K562 (cell line): ENCODE results near the gene MDC1. TPM values are rescaled to one million over a fixed set of nuclear protein-coding genes. Genes with fewer than 3 reads are reported as not detected.
A peak's percentile ranks its signal among the peaks of the same experiment; 100 is the strongest.

Experiments used
- ARNT ChIP-seq, 2 experiments: fragments of 450-650 bp; IDR thresholded peaks; 2 replicates each; pipeline ENCODE4 v1.6.1; 2016; ENCODE audit warnings: mild to moderate bottlenecking in 1 of 2
- ATF3 ChIP-seq, 2 experiments: fragments of 450-650 bp in 1 of 2; sonication (generic) in 1 of 2; formaldehyde crosslinking in 1 of 2; IDR thresholded peaks in 1 of 2; conservative IDR thresholded peaks in 1 of 2; 2 replicates each; pipeline versions ENCODE4 v1.6.1 to v1.8.1; 2016 to 2023; ENCODE audit warnings: mild to moderate bottlenecking in 2 of 2, moderate library complexity in 2 of 2, inconsistent platforms in 1 of 2, missing genetic modification reagents in 1 of 2
- CEBPG ChIP-seq, 3 experiments: fragments of 200-800 bp in 1 of 3; sonication (Bioruptor generic) in 1 of 3; sonication (generic) in 1 of 3; formaldehyde crosslinking in 1 of 3; IDR thresholded peaks in 2 of 3; conservative IDR thresholded peaks in 1 of 3; 2 replicates each; pipeline versions ENCODE4 v1.6.1 to v1.8.0; 2016 to 2022; ENCODE audit warnings: missing compliant biosample characterization in 2 of 3, missing genetic modification characterization in 2 of 3, mild to moderate bottlenecking in 1 of 3, missing genetic modification reagents in 1 of 3
- CTBP1 ChIP-seq: fragments of 450-650 bp; IDR thresholded peaks from 2 replicates; pipeline ENCODE4 v1.6.1; 2016; ENCODE audit warnings: borderline replicate concordance
- DACH1 ChIP-seq: fragments of 450-650 bp; IDR thresholded peaks from 2 replicates; pipeline ENCODE4 v1.6.1; 2018; ENCODE audit not compliant: partially characterized antibody
- FOXA3 ChIP-seq, 2 experiments: fragments of 450-650 bp in 1 of 2; sonication (generic) in 1 of 2; formaldehyde crosslinking; IDR thresholded peaks in 1 of 2; conservative IDR thresholded peaks in 1 of 2; 2 replicates each; pipeline versions ENCODE4 v1.4.0 to v1.8.0; 2020 to 2022; ENCODE audit warnings: mild to moderate bottlenecking in 2 of 2, missing genetic modification reagents in 1 of 2
- FOXK2 ChIP-seq, 2 experiments: fragments of 450-650 bp; IDR thresholded peaks in 1 of 2; conservative IDR thresholded peaks in 1 of 2; 2 replicates each; pipeline ENCODE4 v1.6.1; 2016; ENCODE audit warnings: low read depth in 2 of 2, mild to moderate bottlenecking in 1 of 2
- LARP7 ChIP-seq: fragments of 450-650 bp; IDR thresholded peaks from 2 replicates; pipeline ENCODE4 v1.6.1; 2016
- MITF ChIP-seq: IDR thresholded peaks from 2 replicates; pipeline ENCODE4 v1.6.1; 2014; ENCODE audit warnings: antibody characterized with exemption
- MXI1 ChIP-seq: IDR thresholded peaks from 2 replicates; pipeline ENCODE4 v1.6.1; 2011; ENCODE audit warnings: low read depth, mild to moderate bottlenecking, improper control_type of control experiment, low read length
- NR2C1 ChIP-seq, 2 experiments: fragments of 450-650 bp; IDR thresholded peaks; 2 replicates each; pipeline ENCODE4 v1.6.1; 2017; ENCODE audit warnings: mild to moderate bottlenecking in 2 of 2, antibody characterized with exemption in 1 of 2, inconsistent platforms in 1 of 2, missing compliant biosample characterization in 1 of 2, missing genetic modification characterization in 1 of 2
- RAD21 ChIP-seq, 2 experiments: fragments of 250-450 bp in 1 of 2; fragments of 450-650 bp in 1 of 2; sonication (Bioruptor Pico) in 1 of 2; formaldehyde crosslinking in 1 of 2; IDR thresholded peaks in 1 of 2; conservative IDR thresholded peaks in 1 of 2; 2 replicates each; pipeline versions ENCODE4 v1.4.0 to v1.8.0; 2020 to 2022; ENCODE audit warnings: mild to moderate bottlenecking in 2 of 2, moderate library complexity in 1 of 2
- RBFOX2 ChIP-seq: fragments of 200-400 bp; formaldehyde crosslinking; IDR thresholded peaks from 2 replicates; pipeline ENCODE4 v1.6.1; 2017; ENCODE audit warnings: low read depth, mild to moderate bottlenecking, low read length, moderate library complexity
- RBM22 ChIP-seq: fragments of 200-400 bp; formaldehyde crosslinking; IDR thresholded peaks from 2 replicates; pipeline ENCODE4 v1.6.1; 2018; ENCODE audit warnings: low read length, low read depth; ENCODE audit not compliant: poor library complexity, severe bottlenecking
- RCOR1 ChIP-seq, 2 experiments: IDR thresholded peaks; 2 replicates each; pipeline ENCODE4 v1.6.1; 2012; ENCODE audit warnings: low read depth in 2 of 2, low read length in 2 of 2, borderline replicate concordance in 1 of 2, improper control_type of control experiment in 1 of 2
- TAF1 ChIP-seq: IDR thresholded peaks from 2 replicates; pipeline ENCODE4 v1.6.1; 2011; ENCODE audit warnings: mild to moderate bottlenecking, low read length, moderate library complexity; ENCODE audit not compliant: insufficient read depth, control insufficient read depth, severe bottlenecking; ENCODE audit errors: extremely low read depth
- ZBTB43 ChIP-seq: sonication (generic); formaldehyde crosslinking; IDR thresholded peaks from 2 replicates; pipeline ENCODE4 v1.8.0; 2023; ENCODE audit warnings: mild to moderate bottlenecking, missing genetic modification reagents
- ZNF561 ChIP-seq: fragments of 450-650 bp; formaldehyde crosslinking; conservative IDR thresholded peaks from 2 replicates; pipeline ENCODE4 v1.4.0; 2020; ENCODE audit warnings: mild to moderate bottlenecking, moderate library complexity
- polyA plus RNA-seq, 8 experiments: library from polyadenylated mRNA; depleted of rRNA in 4 of 8; stranded (reverse) in 5 of 8; unstranded in 3 of 8; fragments of >200 nt; fragmentation: Nextera tagmentation in 2 of 8; fragmentation: Illumina TruSeq in 1 of 8; extraction: Ambion mirVana in 2 of 8; extraction: Trizol in 1 of 8; gene quantifications; 2 replicates each; pipeline versions ENCODE4 v1.2.1 to v1.2.3, GENCODE V29; 2011 to 2014; ENCODE audit warnings: inconsistent platforms in 1 of 8, missing spikeins in 1 of 8
- total RNA-seq, 7 experiments: library from RNA; depleted of rRNA in 6 of 7; stranded (reverse); fragments of >200 nt in 6 of 7; fragmentation: Illumina TruSeq in 2 of 7; extraction: Trizol in 2 of 7; gene quantifications; 2 replicates each; pipeline versions ENCODE4 v1.2.1 to v1.2.3, GENCODE V29; 2011 to 2021; ENCODE audit warnings: low replicate concordance in 1 of 7

The MDC1 gene
- total and polyA plus RNA-seq, 9 of the 15 experiments (the other 6 are each of a cell fraction or from before 2014, with no cell fraction given), result 8.2 to 114 (median 20.0) TPM

- 0 out of 2 replicates have a peak, but pooled peaks have one; percentile 6 for TF ChIP-seq CTBP1
- TF ChIP-seq FOXA3 (CRISPR knock-in tag; conservative IDR thresholded peaks at IDR 0.05 in 1 of 2, IDR thresholded peaks at IDR 0.05 in 1 of 2), result 0 out of 4 replicates have a peak, but pooled peaks of 1 of the 2 experiments have one; percentile 8
- TF ChIP-seq MITF, result no peak; the same call in 1 of the 2 replicates
- no peak; the same call in 1 of the 2 replicates for TF ChIP-seq NR2C1 (IDR thresholded peaks at IDR 0.05)
- TF ChIP-seq NR2C1 (tag; IDR thresholded peaks at IDR 0.05), result peak; percentile 5; the same call in 1 of the 2 replicates
- TF ChIP-seq DACH1, result peak; percentile 49
- TF ChIP-seq TAF1, result peak; percentile 49
- TF ChIP-seq CEBPG (CRISPR knock-in tag; IDR thresholded peaks at IDR 0.05), result no peak
- TF ChIP-seq CEBPG (tag; conservative IDR thresholded peaks at IDR 0.05 in 1 of 2, IDR thresholded peaks at IDR 0.05 in 1 of 2), result peak in 1 of 2 experiments; percentile 51; a peak in 1 of 4 replicates
- peak; percentile 90 for TF ChIP-seq RBFOX2
- no peak for TF ChIP-seq ZNF561
- no peak for TF ChIP-seq MXI1
- TF ChIP-seq ATF3 (IDR thresholded peaks at IDR 0.05), result no peak
- TF ChIP-seq ATF3 (CRISPR knock-in tag; conservative IDR thresholded peaks at IDR 0.05), result 0 out of 2 replicates have a peak, but pooled peaks have one; percentile 30
- TF ChIP-seq RBM22, result peak; percentile 83
- TF ChIP-seq ARNT (IDR thresholded peaks at IDR 0.05), result 0 out of 4 replicates have a peak, but pooled peaks of 1 of the 2 experiments have one; percentile 18
- TF ChIP-seq FOXK2 (conservative IDR thresholded peaks at IDR 0.05 in 1 of 2, IDR thresholded peaks at IDR 0.05 in 1 of 2; ENCODE audit: low read depth in 2 of 2), result peak in 1 of 2 experiments; percentile 25; a peak in 1 of 4 replicates
- TF ChIP-seq ZBTB43 (CRISPR knock-in tag), result peak; percentile 12; the same call in 1 of the 2 replicates
- TF ChIP-seq LARP7, result no peak
- peak in 1 of 2 experiments; percentile 61; a peak in 2 of 4 replicates for TF ChIP-seq RCOR1 (IDR thresholded peaks at IDR 0.05; ENCODE audit: borderline replicate concordance in 1 of 2, low read depth in 2 of 2, low read length in 2 of 2)
- 0 out of 4 replicates have a peak, but pooled peaks of 1 of the 2 experiments have one; percentile 2 for TF ChIP-seq RAD21 (CRISPR knock-in tag; conservative IDR thresholded peaks at IDR 0.05 in 1 of 2, IDR thresholded peaks at IDR 0.05 in 1 of 2)
These were observed 26.3 kb upstream of the MDC1 start (continued) for GRCh38 chr6:30743099-30744053.
